ENCODE measurements around the gene KLHL17.

Gene KLHL17

DNA sequence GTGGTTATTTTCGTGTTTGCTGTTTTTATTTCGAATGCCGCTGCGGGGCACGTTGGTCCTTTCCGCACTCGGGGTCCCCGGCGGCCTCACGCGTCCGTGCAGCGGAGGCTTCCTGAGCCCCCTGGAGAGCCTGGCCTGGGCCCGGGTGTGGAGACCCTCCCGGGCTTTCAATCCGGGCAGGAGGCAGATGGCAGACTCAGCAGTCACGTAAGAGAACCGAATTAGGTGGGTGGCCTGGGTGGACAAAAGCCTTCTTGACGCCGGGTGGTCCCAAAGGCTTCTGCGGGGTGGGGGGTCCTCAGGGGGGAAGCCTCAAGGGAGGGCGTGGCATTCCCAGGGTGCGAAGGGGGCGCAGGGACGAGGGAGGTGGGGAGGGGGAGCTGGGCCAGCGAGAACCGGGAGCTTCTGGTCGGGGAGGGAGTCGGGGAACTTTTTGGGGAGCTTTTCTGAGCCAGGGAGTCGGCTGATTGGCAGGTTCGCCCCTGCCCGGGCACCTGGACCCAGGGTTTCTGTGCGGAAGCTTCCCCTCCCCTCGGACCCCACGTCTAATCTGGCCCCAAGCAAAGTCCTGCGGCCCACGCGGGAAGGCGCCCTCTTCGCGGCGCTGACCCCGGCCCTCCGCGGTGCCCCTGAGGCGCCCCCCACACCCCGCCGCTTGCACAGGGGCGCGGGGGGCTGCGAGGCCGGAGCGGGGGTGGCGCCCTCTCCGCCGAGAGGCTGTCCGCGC, 40.8 kb downstream of the KLHL17 start:
- CTCF ChIA-PET, result interaction anchor here (0.6 to 2.6 kb wide), 10 partner anchors 13 to 193 kb away, joined by 3 to 26 read pairs (median 8); partner anchors contain the start of gene ISG15
- H3K27ac ChIP-seq, result peak overlapping the region; percentile 93
- POLR2A ChIA-PET (ENCODE audit: low non-redundant PET), result interaction anchor here (0.8 kb wide), 1 partner anchor 21 kb away, joined by 4 read pairs; no protein-coding TSS in a partner anchor
- TF ChIP-seq, protein P1, sequence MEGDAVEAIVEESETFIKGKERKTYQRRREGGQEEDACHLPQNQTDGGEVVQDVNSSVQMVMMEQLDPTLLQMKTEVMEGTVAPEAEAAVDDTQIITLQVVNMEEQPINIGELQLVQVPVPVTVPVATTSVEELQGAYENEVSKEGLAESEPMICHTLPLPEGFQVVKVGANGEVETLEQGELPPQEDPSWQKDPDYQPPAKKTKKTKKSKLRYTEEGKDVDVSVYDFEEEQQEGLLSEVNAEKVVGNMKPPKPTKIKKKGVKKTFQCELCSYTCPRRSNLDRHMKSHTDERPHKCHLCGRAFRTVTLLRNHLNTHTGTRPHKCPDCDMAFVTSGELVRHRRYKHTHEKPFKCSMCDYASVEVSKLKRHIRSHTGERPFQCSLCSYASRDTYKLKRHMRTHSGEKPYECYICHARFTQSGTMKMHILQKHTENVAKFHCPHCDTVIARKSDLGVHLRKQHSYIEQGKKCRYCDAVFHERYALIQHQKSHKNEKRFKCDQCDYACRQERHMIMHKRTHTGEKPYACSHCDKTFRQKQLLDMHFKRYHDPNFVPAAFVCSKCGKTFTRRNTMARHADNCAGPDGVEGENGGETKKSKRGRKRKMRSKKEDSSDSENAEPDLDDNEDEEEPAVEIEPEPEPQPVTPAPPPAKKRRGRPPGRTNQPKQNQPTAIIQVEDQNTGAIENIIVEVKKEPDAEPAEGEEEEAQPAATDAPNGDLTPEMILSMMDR (conservative IDR thresholded peaks at IDR 0.05; ENCODE audit: low read depth), result no peak
- no peak for DNase-seq (ENCODE audit: low spot score)

DNA sequence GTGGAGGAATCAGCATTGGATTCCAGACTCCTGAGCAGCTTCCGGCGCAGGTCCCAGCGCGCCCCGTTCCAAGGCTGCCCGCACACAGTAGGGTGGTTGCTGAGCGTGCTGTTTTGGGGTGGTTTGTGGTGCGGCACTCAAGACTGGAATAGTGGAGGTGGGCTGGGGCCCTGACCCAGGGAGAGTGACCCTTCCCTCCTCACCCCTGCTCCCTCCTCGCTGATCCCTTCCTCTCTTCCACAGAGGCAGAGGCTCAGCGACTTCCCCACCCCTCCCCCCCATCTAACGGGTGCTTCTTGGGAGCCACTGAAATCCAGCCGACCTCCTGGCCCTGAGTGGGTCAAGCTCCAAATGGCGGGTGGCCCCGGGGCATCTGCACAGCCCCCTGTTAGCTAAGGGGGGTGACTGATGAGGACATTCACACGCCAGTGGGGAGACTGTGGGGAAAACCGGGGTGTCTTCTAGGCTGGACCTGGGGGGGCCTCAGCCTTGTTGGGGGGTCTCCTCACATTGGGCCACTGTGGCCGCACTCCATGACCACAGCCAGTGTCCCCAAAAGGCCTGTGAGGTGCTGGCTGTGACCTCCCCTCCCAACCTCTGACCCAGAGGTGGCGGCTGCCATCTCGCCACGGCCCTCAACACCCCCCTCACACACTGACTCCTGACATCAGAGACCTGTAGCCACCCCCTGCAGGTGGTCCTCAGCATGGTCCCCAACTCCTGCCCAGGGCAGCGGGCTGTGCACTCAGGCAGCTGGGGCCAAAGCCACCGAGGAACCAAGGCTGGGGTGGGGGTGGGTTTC, 43.4 kb downstream of the KLHL17 start:
- H3K27ac ChIP-seq, result peak overlapping the region; percentile 93
- ChIA-PET CTCF (interaction anchor here (1.1 kb wide), 1 partner anchor 55 kb away, joined by 5 read pairs; no protein-coding TSS in a partner anchor), POLR2A (ENCODE audit: low non-redundant PET) (no interaction called here)
- TF ChIP-seq, protein P1 (conservative IDR thresholded peaks at IDR 0.05; ENCODE audit: low read depth), result no peak
- DNase-seq (ENCODE audit: low spot score), result no peak

DNA sequence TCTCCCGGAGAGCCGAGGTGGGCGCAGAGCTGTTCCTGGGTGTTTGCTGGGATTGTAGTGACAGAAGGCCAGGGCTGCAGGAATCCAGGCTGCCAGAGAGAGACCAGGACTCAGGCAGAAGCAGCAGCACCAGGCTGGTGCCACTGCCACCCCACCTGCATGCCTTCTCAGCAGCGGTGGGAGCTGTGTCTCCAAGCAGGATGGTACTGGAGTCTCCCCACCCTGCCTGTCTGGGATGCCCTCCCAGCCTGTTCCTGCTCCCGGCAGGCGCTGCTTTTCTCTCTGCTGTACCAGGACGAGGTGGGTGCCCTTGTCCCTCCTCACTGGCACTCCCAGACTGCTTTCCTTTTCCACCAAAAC, 44.0 kb downstream of the KLHL17 start:
- DNase-seq (ENCODE audit: low spot score), result no peak
- H3K27ac ChIP-seq, result peak overlapping the region; percentile 93
- ChIA-PET CTCF (no interaction called here), POLR2A (ENCODE audit: low non-redundant PET) (no interaction called here)
- TF ChIP-seq, protein P1 (conservative IDR thresholded peaks at IDR 0.05; ENCODE audit: low read depth), result no peak

DNA sequence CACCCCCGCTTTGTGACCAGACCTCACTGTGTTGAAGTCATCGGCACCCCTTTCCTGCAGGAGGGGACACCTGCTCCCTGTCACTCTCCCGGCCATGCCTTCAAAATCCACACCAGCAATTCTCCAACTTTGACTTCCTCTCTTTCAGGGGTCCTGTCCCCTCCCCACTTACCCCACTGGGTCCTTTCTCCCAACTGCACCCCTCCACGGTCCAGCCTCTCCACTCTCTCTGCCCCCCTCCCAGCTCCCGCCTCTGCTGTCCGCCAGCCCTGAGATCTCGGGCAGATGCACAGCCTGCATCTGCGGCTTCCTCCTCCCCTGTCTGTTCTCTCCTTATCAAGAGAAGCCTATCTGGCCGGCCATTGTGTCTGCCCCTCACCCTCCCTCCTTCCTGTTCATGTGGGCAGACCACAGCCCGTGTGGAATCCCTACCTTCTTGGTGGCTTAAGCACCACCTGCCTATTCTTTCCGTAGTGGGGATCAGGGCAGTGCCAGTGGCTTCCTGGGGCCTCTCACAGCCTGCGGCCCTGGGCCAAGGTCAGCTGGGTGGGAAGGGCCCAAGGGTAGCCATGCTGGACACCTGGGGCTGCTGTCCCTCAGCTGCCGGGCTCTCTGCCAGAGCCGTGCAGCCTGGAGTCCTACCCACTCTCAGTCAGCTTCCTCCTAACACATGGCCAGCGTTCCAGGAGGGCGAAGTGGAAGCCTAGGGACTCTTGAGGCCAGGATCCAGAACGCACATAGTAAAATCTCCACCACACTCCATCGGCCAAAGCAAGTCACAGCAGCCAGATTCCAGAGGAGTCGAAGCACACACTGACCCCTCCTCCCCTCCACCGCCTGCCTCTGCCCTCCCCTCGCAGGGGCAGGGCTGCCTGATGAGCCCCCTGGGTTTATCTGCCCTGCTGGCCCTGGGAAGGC, 44.7 kb downstream of the KLHL17 start:
- CTCF ChIA-PET, result interaction anchor here (1.1 kb wide), 1 partner anchor 21 kb away, joined by 3 read pairs; no protein-coding TSS in a partner anchor
- H3K27ac ChIP-seq, result peak overlapping the region; percentile 93
- POLR2A ChIA-PET (ENCODE audit: low non-redundant PET), result interaction anchor here (1.0 kb wide), 1 partner anchor 69 kb away, joined by 8 read pairs; the partner anchor contains the start of gene RNF223
- TF ChIP-seq, protein P1 (conservative IDR thresholded peaks at IDR 0.05; ENCODE audit: low read depth), result no peak
- DNase-seq (ENCODE audit: low spot score), result no peak

DNA sequence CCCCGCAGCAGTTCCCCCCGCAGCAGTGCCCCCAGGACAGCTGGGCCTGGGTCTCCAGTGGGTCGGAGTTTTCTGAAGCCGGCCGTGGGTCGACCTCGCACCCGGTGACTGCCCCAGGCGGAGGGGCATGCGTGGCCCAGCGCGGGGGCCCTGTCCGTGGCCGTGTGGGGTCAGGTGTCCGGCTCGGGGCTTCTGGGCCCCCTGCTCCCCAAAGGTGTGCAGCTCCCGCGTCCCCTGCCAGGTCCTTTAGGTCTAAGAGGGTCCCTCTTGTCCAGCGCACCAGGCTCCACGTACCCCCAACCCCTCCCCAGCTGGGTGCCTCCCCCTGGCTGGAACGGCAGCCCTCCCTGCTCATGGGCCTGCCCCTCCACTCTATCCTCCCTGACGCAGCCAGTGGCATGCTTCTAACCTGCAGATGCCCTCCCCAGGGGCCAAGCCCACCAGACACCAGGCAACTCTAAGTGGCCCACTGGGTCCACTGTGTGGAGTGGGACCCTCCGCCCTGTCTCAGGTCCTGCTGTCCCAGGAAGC, 45.5 kb downstream of the KLHL17 start:
- TF ChIP-seq, protein P1 (conservative IDR thresholded peaks at IDR 0.05; ENCODE audit: low read depth), result no peak
- ChIA-PET CTCF (interaction anchor here (1.1 to 1.9 kb wide), 2 partner anchors 22 to 58 kb away, joined by 3 to 7 read pairs; no protein-coding TSS in a partner anchor), POLR2A (ENCODE audit: low non-redundant PET) (interaction anchor here (1.0 kb wide), 1 partner anchor 69 kb away, joined by 8 read pairs; the partner anchor contains the start of gene RNF223)
- peak overlapping the region; percentile 93 for H3K27ac ChIP-seq
- no peak for DNase-seq (ENCODE audit: low spot score)

Measured in RWPE1 (cell line).